GM18858 (cell line): Measurements from ENCODE around the gene FHOD3.

Experiments used
- ATAC-seq: cut with Tn5 transposase; IDR thresholded peaks from one replicate; pipeline ENCODE4 v1.9.1; 2021; ENCODE audit not compliant: unreplicated experiment

FHOD3 gene

DNA sequence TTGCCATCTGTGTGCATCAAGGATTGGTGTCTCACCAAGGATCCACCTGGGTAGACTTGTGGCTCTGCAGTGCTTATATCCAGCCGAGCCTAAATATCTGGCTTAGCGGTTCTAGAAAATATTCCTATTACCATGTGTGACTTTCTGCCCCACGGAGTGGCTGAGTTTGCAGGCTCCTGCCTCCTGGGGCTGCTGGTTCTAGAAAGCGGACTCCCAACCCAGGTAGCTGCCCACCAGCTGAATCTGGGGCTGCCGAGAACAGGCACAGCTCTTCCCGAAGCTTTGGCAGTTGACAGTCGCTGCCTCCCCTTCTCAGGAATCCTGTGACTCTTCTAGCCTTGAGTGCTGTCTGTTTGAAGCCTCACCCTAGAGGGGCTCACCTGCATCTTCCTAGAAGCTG is 426.7 kb downstream of the FHOD3 start:
- no peak for ATAC-seq

DNA sequence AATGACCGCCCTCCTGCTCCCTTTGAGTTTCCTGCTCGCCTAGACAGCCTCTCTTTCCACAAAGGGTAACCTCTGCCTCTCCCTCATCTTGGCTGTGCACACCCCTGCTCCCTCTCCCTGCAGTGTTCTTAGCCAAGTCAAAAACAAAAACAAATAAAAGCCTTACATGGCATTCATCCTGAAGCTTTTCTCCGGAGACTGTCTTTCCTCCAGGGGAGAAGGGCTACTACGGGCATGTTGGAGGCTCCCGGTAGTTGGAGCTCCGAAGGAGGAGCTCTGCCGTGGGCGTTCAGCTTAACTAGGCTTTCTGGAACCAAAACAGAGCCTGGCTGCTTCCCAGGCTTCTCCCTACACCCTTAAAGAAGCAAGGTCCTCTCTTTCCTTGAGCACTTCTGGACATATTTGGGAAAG is 427.1 kb downstream of the FHOD3 start:
- ATAC-seq = no peak

DNA sequence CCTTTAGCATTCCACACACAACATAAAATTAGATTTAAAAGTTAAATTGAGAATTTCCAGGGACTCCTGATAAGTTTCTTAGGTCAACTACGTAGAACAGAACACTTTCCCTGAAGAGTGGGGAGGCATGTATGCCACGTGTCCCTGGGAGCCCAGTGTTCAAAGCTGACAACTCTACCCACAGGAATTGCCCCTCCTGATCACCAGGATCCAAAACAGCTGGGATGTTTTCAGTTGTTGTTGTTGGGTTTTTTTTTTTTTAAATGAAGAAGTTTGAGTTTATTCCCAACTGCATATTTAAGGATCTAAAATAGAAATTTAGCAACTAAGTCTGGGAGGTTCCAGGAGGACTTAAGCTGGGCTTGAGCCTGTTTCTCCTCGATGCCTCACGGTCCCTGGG is 430.8 kb downstream of the FHOD3 start:
- no peak for ATAC-seq

DNA sequence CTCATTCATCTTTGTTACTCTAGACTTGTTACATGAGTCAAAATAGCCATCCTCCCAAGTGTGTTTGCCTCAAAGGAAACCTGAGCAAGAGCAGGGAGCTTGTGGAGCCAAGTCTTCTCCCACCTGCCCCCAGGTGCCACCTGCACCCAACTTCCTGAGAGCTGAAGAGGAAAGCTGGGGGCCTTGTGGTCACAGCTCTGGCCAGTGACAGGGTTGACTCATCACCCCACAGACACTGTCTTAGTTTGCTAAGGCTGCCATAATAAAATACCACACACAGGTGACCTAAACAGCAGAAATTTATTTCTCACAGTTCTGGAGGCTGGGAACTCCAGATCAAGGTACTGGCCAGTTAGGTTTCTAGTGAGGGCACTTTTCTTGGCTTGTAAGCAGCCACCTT is 431.7 kb downstream of the FHOD3 start:
- ATAC-seq = no peak

DNA sequence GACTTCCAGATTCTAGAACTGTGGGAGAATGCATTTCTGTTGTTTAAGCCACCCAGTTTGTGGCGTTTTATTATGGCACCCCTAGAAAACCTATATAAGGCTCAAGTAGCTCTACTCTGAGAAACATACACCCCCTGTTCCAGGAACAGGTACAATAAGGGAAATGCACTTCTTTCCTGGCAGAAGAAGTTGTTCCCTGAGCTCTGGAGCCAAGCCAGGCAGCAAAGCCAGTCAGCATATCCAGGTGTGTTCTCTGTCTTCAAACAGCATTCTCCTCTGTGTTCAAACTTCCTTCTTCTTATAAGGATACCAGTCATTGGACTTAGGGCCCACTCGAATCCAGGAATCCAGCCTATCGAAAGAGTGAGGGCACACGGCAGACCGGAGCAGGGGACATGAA is 434.8 kb downstream of the FHOD3 start:
- no peak for ATAC-seq

DNA sequence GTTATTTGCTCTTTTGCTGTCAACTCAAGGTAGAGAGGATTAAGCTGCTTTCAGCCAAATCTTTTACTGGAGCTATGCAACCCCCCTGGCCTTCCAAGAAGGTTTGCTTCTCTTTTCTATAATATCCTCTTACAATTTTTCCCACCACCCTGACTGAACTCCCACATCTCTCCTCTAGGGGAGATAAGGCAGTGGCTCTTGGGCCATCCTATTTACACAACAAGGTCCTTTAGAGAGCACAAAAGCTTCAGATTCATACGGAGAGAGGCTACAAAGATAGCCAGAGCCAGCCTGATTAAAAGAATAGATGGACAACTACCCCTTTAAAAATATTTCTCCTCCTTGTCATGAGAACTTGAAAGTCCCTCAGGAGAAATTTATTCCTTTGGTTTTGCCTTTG is 435.6 kb downstream of the FHOD3 start:
- no peak for ATAC-seq

DNA sequence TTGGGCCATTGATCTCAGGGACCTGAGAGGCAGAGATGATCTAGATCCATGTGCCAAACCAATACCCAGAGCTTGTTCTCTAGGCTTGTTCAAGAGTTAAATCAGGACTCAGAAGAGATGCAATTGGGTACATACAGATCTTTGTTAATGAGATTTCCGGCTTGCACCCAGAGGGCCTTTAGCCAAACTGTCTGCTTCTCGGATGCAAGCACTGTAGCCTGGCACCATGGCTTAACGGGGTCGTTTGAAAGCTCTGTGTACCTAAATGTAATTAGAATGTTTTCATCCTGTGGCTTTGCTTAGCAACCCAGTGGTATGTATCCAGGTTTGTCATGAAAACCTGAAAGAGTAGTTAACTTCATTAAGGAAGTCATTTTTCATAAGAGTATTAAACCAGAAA is 437.1 kb downstream of the FHOD3 start:
- ATAC-seq = no peak

DNA sequence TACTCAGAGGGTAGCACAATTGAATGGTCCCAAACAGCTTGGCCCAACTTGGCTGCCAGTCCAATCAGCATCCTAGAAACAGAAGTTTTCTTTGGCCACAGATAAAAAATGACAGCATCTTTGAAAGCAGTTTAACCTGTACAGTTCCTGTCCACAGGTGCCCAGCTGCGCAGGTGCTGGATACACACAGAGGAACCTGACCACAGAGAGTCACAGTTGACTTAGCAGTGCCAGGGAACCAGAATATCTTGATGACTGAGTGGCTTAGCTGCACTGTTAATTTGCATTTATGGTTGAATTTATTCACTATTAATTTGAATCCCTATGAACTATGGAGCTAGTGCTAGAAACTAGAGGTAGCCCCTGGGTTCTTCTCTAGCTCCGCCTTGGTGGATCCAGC is 437.6 kb downstream of the FHOD3 start:
- ATAC-seq = no peak

DNA sequence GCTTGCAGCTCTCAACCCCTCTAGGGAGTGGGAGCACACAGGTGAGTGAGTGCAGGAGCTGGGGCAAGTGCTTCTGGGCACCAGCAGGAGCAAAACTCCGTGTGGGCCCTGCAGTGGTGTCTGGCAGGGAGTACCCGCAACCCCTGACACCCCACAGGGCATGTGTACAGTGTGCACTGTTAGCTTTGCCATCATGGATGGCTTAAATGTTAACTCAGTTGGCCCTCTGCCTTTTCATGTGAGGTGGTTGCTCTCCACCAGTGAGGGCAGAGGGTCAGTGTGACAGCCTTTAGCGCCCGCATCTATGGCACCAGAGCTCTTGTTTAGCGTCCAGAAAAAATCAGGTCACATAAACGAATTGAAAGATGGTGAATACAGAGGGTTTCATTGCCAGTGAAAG is 438.6 kb downstream of the FHOD3 start:
- no peak for ATAC-seq

DNA sequence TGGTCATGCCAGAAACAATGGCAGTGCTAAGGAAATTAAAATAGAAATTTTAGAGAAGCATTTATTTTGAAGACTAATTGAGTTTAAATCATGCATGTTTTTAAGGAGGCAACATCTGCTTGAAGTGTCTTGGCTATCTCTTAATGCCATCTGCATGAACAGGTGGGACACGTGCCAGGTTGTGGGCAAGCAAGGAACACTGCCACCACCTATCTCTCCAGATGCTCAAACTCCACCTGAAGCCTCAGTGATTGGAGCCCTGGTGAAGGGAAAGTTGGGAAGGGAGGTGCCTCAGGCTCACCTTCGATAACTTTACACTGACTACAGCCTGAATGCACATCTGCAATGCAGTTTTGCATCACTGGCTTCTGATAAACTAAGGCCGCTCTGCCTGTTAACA is 439.8 kb downstream of the FHOD3 start:
- no peak for ATAC-seq

DNA sequence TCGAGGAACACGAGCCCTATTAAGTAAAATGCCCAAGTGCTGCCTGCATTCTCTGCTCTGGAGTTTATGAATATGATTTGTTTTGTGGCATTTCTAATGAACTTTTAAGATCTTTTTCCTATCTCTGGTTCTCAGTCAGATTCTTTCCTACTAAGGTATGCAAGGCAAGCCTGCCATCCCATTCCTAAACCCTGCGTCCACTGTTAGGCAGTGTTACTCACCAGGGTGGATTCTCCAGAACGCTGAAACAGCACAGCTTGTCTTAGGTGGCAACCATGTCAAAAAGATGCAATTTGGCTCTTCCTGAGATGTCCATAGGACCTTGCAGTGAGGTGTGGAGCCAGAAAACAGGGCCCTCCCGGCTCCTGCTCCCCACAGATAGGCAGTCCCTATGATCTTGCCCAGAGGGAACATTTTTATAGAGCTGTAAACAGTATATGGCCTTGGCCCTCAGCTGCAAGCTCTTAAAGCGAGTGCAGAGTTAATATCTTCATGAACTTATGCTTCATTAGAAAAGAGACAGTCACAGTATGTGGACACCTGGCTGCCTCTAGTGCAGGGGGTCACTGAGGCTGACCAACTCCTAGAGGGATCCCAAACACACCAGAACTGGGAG is 446.9 kb downstream of the FHOD3 start:
- ATAC-seq = no peak

DNA sequence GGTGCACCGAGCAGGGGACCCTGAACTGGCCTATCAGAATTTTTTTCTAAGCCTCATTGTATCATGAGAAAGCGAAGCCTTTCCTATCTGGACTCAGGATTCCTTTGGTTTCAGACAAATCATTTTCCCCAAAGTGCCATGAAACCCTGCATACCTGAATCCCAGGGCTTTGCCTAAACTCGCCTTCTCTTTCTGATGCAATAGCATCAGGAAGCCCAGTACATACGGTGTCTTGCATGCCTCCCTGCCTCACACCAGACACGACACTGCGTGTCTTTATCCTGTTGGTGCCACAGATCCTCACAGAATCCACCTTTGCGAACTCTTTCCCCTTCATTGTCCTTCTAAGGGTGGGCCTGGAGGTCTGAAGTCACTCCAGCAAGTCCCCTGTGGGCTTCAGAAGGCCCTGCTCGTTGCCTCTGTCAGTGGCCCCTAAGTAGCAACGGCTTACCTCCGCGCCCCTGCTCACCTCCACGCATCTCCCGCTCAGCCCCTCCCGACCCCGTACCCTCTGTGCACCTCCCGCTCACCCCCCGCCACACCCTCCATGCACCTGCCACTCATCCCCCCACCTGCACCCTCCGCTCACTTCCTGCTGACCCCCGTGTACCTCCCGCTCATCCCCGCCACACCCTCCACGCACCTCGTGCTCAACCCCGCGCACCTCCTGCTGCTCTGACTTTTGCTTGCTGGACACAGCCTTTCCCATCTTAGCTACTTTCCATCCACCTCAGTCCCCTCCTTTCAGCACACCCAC is 447.9 kb downstream of the FHOD3 start:
- ATAC-seq = no peak

DNA sequence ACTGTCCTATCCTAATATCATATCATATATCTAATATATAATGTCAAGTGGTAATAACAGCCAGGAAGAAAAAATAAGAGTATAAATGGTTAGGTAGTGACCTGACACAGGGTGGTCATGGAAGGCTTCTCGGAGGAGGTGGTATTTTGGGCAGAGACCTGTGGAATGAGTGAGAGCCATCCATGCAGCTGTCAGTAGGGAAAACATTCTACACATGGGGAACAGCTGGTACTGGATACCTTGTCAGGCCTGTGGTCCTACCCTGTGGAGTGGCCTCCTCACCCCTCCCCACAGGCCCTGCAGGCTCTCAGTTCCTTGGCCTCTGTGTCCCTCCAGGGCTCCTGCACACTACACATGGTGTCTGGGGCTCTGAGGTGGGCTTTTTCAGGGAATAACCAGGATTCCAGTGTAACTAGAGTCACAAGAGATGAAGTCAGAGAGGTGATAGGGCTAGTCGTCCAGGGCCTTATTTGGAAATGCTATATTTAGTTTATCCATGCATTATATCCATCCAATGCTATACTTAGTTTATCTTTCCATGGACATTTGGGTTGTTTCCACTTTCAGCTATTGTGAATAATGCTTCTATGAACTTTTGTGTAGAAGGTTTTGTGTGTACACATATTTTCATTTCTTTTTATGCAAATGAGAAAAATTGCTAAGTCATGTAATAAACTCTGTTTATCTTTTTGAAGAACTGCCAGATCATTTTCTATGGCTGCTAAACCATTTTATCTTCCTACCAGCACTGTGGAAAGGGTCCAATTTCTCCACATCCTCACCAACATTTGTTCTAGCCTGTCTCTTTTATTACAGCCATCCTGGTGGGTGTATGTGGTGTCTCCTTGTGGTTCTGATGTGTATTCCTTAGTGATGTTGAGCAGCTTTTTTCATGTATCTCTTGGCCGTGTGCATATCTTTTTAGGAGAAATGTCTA is 455.7 kb downstream of the FHOD3 start:
- no peak for ATAC-seq

DNA sequence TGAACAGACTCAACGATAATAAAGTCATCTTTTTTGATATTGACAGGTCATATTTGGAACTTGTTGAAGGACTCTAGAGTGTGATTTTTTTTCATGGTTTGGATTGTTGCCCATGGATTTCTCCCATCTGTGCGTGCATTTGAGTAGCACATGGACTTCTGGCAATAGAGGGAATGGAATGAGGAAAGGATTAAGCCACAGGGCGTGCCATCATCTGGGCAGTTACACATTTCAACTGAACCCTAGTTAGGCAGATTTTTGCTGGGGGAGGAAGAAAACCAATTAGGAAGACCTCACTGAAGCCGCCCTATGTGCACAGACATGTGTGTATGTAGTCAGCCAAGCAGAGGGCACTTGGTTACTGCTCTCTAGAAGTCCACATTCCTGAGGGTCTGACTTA is 458.7 kb downstream of the FHOD3 start:
- ATAC-seq = no peak

DNA sequence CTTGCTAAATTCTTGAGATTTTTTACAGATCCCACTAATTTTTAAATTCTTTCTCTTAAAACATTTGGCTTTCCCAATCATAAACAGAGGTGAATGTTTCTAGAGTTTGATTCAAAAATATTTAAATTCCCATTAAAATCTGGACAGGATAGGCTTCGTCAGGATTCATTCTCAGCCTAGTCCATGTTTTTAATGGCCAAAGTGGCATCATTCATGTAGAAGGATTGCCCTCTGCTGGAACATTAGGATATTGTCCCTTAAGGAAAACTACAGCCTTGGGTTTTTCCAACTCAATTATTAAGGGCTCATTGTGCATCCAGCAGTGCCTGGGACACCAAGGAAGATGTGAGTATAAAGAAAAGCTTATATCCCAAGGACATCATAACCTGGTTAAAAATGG is 459.6 kb downstream of the FHOD3 start:
- peak; percentile 47 for ATAC-seq

DNA sequence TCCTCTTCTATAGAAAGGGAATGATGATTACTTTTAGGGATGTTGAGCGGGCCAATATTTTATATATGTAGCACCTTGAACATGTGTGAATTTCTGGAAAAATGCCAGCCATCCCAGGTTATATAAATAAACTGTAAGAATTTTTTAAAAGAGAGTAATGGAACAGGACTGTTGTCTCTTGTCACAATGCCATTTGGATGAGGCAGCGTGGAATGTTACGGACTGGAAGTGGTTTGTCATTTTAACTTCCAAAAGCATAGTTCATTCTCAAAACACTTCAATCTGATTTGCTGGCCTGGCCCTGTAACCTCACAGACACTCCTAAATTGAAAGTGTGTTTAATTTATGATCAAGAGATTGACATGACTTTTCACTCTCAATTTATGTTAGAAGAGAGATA is 460.5 kb downstream of the FHOD3 start:
- ATAC-seq = no peak

DNA sequence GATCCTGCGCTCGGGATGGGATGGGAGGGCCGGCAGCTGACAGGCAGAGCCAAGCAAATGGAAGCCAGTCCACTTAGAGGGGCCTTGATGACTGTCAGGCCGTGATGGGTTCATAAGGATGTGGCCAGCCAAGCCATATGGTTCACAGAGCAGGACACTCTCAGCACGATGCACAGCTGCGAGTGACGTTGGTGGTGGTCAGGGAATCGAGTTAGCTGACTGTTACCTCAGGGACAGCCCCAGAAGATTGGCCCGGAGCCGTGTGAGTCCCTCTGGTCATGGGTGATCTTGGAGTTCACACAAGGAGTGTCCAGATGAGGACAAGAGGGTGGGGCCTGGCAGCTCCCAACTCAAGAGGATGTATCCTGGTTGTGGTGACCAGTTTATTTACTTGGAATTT is 461.1 kb downstream of the FHOD3 start:
- no peak for ATAC-seq

DNA sequence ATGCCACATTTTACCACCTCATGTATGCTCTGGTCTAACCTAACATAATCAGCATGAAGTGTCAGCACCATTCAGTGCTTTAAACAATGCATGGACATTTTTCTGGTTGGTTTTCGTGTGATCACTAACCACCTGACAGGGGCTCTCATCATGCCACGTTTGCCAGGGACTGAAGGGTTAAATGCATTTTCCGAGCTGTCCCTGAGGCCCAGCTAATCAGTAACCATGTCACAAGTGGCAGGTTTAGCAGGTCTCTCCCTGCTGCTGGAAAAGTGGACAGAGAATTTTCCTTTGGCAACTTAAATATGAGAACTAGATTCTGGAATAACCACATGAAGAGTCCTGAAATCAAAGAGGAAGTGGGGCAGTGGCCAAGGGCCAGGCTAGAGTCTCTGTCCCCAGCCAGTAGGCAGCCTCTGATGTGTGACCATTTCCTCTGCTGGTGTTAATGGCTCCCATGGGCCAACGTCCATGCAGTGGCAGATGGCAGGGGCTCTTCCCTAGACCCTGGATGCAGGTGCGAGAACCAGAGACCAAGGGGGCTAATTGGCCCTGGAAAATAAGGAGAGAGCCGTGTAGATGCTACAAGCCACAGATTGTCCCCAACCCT is 461.8 kb downstream of the FHOD3 start:
- no peak for ATAC-seq

DNA sequence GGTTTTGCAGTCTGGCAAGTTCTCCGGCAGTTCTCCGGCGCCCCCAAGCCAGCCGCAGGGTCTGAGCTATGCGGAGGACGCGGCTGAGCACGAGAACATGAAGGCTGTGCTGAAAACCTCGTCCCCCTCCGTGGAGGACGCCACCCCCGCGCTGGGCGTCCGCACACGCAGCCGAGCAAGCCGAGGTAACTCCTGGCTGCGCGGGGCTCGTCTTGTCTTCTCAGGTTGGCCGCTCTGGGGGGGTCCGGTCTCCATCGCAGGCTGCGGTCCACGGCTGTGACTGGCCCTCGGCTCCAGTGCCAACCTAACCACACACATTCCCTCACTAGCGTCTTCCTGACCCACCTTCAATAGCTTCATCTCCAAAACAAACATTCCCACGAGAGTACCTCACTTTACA is 463.1 kb downstream of the FHOD3 start:
- ATAC-seq = no peak

DNA sequence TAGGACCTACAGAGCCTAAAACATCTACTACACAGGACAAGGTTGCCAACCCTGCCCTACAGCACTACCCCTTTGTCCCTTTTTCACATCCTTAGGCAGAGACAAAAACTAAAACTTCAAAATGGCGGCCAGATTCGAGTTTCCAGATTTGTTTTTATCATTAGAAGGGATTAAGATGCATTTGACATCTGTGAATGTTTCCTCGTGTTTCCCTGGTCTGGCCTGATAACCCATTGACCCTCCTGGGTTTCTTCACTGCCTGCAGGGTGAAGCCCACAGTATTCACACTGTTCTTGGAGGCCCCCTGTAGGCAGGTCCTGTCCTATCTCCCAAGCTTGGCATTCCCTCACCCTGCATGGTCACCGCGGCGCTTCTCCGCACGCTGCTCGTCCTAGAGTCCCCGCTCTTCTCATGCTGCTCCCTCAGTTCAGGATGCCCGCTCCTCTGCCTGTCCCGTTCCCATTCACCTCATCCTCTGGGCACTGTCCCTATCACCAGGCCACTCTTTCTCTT is 463.7 kb downstream of the FHOD3 start:
- no peak for ATAC-seq

DNA sequence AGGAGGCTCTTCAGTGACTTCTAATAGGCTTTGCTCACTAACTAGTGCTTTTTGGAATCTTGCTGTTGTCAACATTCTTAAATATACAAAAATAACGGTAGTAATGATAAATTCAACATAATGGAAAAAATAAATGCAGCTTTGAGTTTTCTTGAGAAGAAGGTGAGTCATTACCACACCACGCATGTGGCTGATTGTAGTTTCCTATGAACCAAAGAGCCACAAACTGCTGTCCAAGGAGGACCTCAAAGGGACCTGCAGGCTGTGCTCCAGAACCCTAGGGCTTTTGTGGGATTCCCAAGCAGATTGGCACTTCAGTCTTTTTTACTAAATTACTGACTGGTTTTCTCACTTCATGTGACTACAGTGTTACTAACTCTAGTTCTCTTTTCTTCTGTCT is 464.6 kb downstream of the FHOD3 start:
- ATAC-seq = no peak
